Stimulated activated CD4-positive, alpha-beta T cell treated with anti-CD3 and anti-CD28 coated beads, Interleukin-4, amount 100 ng/mL, for 4 hours (primary cell): ENCODE results near the gene COMMD9.

Experiments used
- DNase-seq, 2 experiments: peaks; one replicate each; pipeline ENCODE4 v3.0.0-alpha.2; 2020

COMMD9 gene

GRCh38 chr11:36251823-36252222 lies 37.4 kb downstream of the COMMD9 start:
- DNase-seq: no peak

GRCh38 chr11:36249246-36249645 lies 40.0 kb downstream of the COMMD9 start:
- DNase-seq: no peak

GRCh38 chr11:36248436-36248835 lies 40.8 kb downstream of the COMMD9 start:
- no peak for DNase-seq

GRCh38 chr11:36247493-36247892 lies 41.7 kb downstream of the COMMD9 start:
- DNase-seq: no peak

- no peak for DNase-seq
Observed at GRCh38 chr11:36243641-36244040, 45.6 kb downstream of the COMMD9 start.

GRCh38 chr11:36241497-36241896 lies 47.7 kb downstream of the COMMD9 start:
- no peak for DNase-seq

- DNase-seq: no peak
Observed at GRCh38 chr11:36240801-36241200, 48.4 kb downstream of the COMMD9 start.

GRCh38 chr11:36240173-36240572 lies 49.1 kb downstream of the COMMD9 start:
- DNase-seq: no peak

GRCh38 chr11:36239636-36240035 lies 49.6 kb downstream of the COMMD9 start:
- DNase-seq: no peak

GRCh38 chr11:36238881-36239280 lies 50.3 kb downstream of the COMMD9 start:
- DNase-seq: no peak

GRCh38 chr11:36238036-36238631 lies 51.1 kb downstream of the COMMD9 start:
- DNase-seq: no peak

- DNase-seq: no peak
Observed at GRCh38 chr11:36237391-36237790, 51.8 kb downstream of the COMMD9 start.

- DNase-seq: no peak
Observed at GRCh38 chr11:36235750-36236149, 53.5 kb downstream of the COMMD9 start.

GRCh38 chr11:36234825-36235224 lies 54.4 kb downstream of the COMMD9 start:
- DNase-seq: no peak

- DNase-seq: no peak
Observed at GRCh38 chr11:36233204-36233603, 56.0 kb downstream of the COMMD9 start.

- no peak for DNase-seq
Observed at GRCh38 chr11:36230779-36231699, 58.2 kb downstream of the COMMD9 start.

GRCh38 chr11:36229091-36229705 lies 60.0 kb downstream of the COMMD9 start:
- DNase-seq: no peak

- no peak for DNase-seq
Observed at GRCh38 chr11:36228689-36229088, 60.5 kb downstream of the COMMD9 start.

- no peak for DNase-seq
Observed at GRCh38 chr11:36227044-36227443, 62.2 kb downstream of the COMMD9 start.

- DNase-seq: no peak
Observed at GRCh38 chr11:36224209-36224882, 64.9 kb downstream of the COMMD9 start.

- no peak for DNase-seq
Observed at GRCh38 chr11:36222831-36223635, 66.2 kb downstream of the COMMD9 start.
